ENCODE measurements around the gene UBXN1. TPM values are rescaled to one million over a fixed set of nuclear protein-coding genes. Genes with fewer than 3 reads are reported as not detected.
A peak's percentile ranks its signal among the peaks of the same experiment; 100 is the strongest.

The UBXN1 gene, protein sequence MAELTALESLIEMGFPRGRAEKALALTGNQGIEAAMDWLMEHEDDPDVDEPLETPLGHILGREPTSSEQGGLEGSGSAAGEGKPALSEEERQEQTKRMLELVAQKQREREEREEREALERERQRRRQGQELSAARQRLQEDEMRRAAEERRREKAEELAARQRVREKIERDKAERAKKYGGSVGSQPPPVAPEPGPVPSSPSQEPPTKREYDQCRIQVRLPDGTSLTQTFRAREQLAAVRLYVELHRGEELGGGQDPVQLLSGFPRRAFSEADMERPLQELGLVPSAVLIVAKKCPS
- polyA plus RNA-seq, result 100 to 1,000 TPM; 142 to 224 (median 161) TPM
- long read RNA-seq, donor 1, transcript UBXN1-216 (5 exons, 739 nt), result minor isoform, 31 of 196 reads
- long read RNA-seq, donor 1, transcript UBXN1-202 (9 exons, 1,153 nt), result major isoform, 109 of 196 reads
- long read RNA-seq, donor 1, transcript UBXN1-217 (10 exons, 943 nt), result minor isoform, 6 of 196 reads
- long read RNA-seq, donor 1, partial matches to known transcripts, result 42 of 196 reads
- long read RNA-seq, donor 1, other reads (novel, unspliced or antisense), result 0 of 196 reads
- long read RNA-seq, donor 2, transcript UBXN1-216 (5 exons, 739 nt), result minor isoform, 12 of 33 reads
- long read RNA-seq, donor 2, transcript UBXN1-202 (9 exons, 1,153 nt), result major isoform, 18 of 33 reads
- long read RNA-seq, donor 2, partial matches to known transcripts, result 0 of 33 reads
- long read RNA-seq, donor 2, other reads (novel, unspliced or antisense), result 0 of 33 reads
- long read RNA-seq, donor 3, transcript UBXN1-216 (5 exons, 739 nt), result minor isoform, 12 of 64 reads
- long read RNA-seq, donor 3, transcript UBXN1-202 (9 exons, 1,153 nt), result major isoform, 32 of 64 reads
- long read RNA-seq, donor 3, partial matches to known transcripts, result 18 of 64 reads
- long read RNA-seq, donor 3, other reads (novel, unspliced or antisense), result 0 of 64 reads
- long read RNA-seq, donor 4, partial matches to known transcripts, result 0 of 1 reads
- long read RNA-seq, donor 4, other reads (novel, unspliced or antisense), result 0 of 1 reads
- long read RNA-seq, donor 5, transcript UBXN1-216 (5 exons, 739 nt), result minor isoform, 5 of 37 reads
- long read RNA-seq, donor 5, transcript UBXN1-202 (9 exons, 1,153 nt), result major isoform, 10 of 37 reads
- long read RNA-seq, donor 5, partial matches to known transcripts, result 20 of 37 reads
- long read RNA-seq, donor 5, other reads (novel, unspliced or antisense), result 0 of 37 reads
- long read RNA-seq, donor 6, transcript UBXN1-216 (5 exons, 739 nt), result minor isoform, 15 of 76 reads
- long read RNA-seq, donor 6, transcript UBXN1-202 (9 exons, 1,153 nt), result major isoform, 50 of 76 reads
- long read RNA-seq, donor 6, partial matches to known transcripts, result 5 of 76 reads
- long read RNA-seq, donor 6, other reads (novel, unspliced or antisense), result 0 of 76 reads
- long read RNA-seq, donor 7, result 0 reads
- long read RNA-seq, donor 8, transcript UBXN1-202 (9 exons, 1,153 nt), result major isoform, 5 of 7 reads
- long read RNA-seq, donor 8, partial matches to known transcripts, result 0 of 7 reads
- long read RNA-seq, donor 8, other reads (novel, unspliced or antisense), result 0 of 7 reads
- long read RNA-seq, donor 9, transcript UBXN1-202 (9 exons, 1,153 nt), result major isoform, 12 of 21 reads
- long read RNA-seq, donor 9, partial matches to known transcripts, result 5 of 21 reads
- long read RNA-seq, donor 9, other reads (novel, unspliced or antisense), result 0 of 21 reads
- long read RNA-seq, donor 10, transcript UBXN1-216 (5 exons, 739 nt), result minor isoform, 10 of 80 reads
- long read RNA-seq, donor 10, transcript UBXN1-202 (9 exons, 1,153 nt), result major isoform, 44 of 80 reads
- long read RNA-seq, donor 10, transcript UBXN1-217 (10 exons, 943 nt), result minor isoform, 7 of 80 reads
- long read RNA-seq, donor 10, partial matches to known transcripts, result 17 of 80 reads
- long read RNA-seq, donor 10, other reads (novel, unspliced or antisense), result 0 of 80 reads

DNA sequence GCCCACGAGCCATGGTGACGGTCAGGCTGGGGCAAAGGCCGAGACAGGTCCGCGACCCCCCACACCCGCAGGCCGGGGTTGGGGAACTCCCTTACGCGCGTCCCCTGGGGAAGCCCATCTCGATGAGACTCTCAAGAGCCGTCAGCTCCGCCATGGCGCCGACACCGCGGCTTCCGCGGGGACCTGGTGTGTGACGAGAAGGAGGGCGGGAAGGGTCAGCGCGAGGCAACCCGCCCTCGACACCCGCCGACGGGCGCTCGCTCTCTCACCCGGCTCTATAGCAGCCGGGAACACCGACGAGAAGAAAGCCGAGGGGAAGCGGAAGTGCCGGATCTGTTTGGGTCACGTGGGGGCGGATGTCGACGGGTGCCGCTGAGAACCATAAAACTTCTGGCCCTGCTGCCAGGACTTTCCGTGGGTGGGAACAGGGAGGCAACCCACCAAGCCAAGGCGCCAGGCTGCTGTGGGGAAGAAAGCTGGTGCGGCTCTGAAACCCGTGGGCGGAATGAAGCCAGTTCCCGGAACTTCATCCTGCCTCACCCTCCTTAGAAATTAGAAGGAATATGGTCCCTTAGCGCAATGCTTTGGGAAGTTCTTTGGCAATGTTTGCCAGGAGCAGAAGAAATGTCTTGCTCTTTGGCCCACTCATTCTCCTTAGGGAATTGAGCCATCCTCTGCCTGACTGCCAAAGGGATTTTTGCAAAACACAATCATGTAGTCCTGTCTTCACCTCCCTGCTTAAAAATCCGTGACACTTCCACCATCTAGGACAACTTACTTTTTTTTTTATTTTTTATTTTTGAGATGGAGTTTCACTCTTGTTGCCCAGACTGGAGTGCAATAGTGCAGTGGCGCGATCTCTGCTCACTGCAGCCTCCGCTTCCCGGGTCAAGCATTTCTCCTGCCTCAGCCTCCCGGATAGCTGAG, at the start of gene UBXN1:
Gene UBXN1 (minus strand): TSS at position 304 of the 927 bp plus-strand sequence. CDS start 150 bp downstream, at position 154.
- no peaks in the 10 kb centered on the region for H3K27me3 ChIP-seq (ENCODE audit: control insufficient read depth in 3 of 3, insufficient read depth in 3 of 3, low read length in 3 of 3)
- 2 to 7% (median 3%) methylated on average over 50 to 55 of the region's 55 CpGs for WGBS, 3 donors
- H3K4me1 ChIP-seq (ENCODE audit: control insufficient read depth in 3 of 3, insufficient read depth in 2 of 3, low read depth in 1 of 3, low read length in 2 of 3), result peaks cover 2 to 10% (median 4%) of the 10 kb centered on the region in 3 donors
- FAIRE-seq (no peak), DNase-seq (peak; percentile 90 to 94)
- H3K4me3 ChIP-seq (ENCODE audit: low read depth in 1 of 3, low read length in 3 of 3), result peak within 1 kb of the TSS; percentile 85 to 97 (median 93)
- no peaks in the 10 kb centered on the region for H3K9me3 ChIP-seq (ENCODE audit: control insufficient read depth in 2 of 2, insufficient read depth in 1 of 2, low read depth in 1 of 2, low read length in 1 of 2)
- H3K27ac ChIP-seq (ENCODE audit: low read depth in 1 of 3, low read length in 2 of 3), result peak within 1 kb of the TSS; percentile 70 to 88 (median 77)
- peaks cover 2 to 24% (median 3%) of the 10 kb centered on the region in 3 donors for H3K36me3 ChIP-seq (ENCODE audit: control insufficient read depth in 3 of 3, insufficient read depth in 2 of 3, low read depth in 1 of 3, low read length in 3 of 3)

DNA sequence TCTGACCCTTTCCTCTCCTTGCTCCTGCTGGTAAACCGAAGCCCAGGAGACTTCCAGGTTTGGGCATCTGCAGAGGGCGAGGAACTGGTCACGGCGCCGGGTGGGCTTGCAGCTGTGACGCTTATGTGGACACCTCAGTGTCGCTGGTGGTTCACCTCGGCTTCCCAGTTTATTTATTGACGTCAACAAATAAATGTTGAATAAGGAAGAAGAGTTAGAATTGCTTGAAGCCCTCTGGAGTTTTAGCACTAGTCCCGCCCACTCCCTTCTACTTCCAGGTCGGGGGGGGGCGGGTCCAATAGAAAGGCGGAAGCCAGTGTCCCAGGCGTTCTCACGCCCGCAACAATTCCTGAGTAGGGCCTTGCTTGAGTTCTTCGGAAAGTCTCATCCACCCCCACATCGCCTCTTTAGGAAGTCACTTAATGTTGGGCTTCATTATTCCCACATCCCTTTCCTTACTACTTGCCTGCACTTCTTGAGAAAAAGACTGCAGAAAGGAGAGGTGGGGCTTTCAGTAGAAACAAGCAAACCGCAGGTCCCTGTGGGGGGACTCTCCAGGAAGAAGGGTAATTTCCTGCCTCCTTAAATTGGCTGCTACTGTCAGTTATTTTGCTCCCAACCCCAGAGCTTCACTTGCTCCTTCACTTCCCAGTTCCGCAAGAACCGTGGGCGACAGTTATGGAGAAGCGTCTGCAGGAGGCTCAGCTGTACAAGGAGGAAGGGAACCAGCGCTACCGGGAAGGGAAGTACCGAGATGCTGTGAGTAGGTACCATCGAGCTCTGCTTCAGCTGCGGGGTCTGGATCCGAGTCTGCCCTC, 49.5 kb upstream of the UBXN1 start, which contains the start of gene TTC9C:
Gene TTC9C (plus strand): TSS at position 316 of the 818 bp plus-strand sequence. CDS start 363 bp downstream, at position 679.
- Histone ChIP-seq H3K27me3 (ENCODE audit: control insufficient read depth in 3 of 3, insufficient read depth in 3 of 3, low read length in 3 of 3) (no peaks in the 10 kb centered on the region), H3K36me3 (ENCODE audit: control insufficient read depth in 3 of 3, insufficient read depth in 2 of 3, low read depth in 1 of 3, low read length in 3 of 3) (peaks cover 5 to 21% (median 6%) of the 10 kb centered on the region in 3 donors), H3K9me3 (ENCODE audit: control insufficient read depth in 2 of 2, insufficient read depth in 1 of 2, low read depth in 1 of 2, low read length in 1 of 2) (no peaks in the 10 kb centered on the region), H3K4me3 (ENCODE audit: low read depth in 1 of 3, low read length in 3 of 3) (peak within 1 kb of the TSS; percentile 81 to 83 (median 82)), H3K4me1 (ENCODE audit: control insufficient read depth in 3 of 3, insufficient read depth in 2 of 3, low read depth in 1 of 3, low read length in 2 of 3) (peaks cover 2 to 10% (median 2%) of the 10 kb centered on the region in 3 donors), H3K27ac (ENCODE audit: low read depth in 1 of 3, low read length in 2 of 3) (peak within 1 kb of the TSS; percentile 90 to 95 (median 95))
- DNase-seq (peak; percentile 92), FAIRE-seq (no peak)
- 0% methylated on average over 29 of the region's 29 CpGs for WGBS, 3 donors

DNA sequence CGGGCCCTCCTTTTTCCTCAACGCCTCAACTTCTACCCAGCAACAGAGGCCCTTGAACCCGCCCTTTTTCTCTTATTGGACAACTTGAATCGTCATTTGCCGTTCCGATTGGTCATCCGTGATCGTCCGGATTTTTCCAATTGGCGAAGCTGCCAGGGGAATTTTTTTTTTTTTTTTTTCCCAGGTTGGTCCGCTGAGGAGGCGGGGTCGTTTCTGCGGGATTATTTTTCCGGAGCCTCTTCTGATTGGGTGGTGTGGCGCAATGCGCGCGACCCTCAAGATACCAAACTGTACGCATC, 48.9 kb upstream of the UBXN1 start:
- no peaks in the 10 kb centered on the region for H3K27me3 ChIP-seq (ENCODE audit: control insufficient read depth in 3 of 3, insufficient read depth in 3 of 3, low read length in 3 of 3)
- WGBS, 3 donors, result 0 to 1% (median 1%) methylated on average over 20 of the region's 20 CpGs
- no peaks in the 10 kb centered on the region for H3K9me3 ChIP-seq (ENCODE audit: control insufficient read depth in 2 of 2, insufficient read depth in 1 of 2, low read depth in 1 of 2, low read length in 1 of 2)
- H3K27ac ChIP-seq (ENCODE audit: low read depth in 1 of 3, low read length in 2 of 3), result peak overlapping the region; percentile 90 to 95 (median 95)
- peak overlapping the region; percentile 79 to 82 (median 81) for H3K4me3 ChIP-seq (ENCODE audit: low read depth in 1 of 3, low read length in 3 of 3)
- peaks cover 2 to 10% (median 2%) of the 10 kb centered on the region in 3 donors for H3K4me1 ChIP-seq (ENCODE audit: control insufficient read depth in 3 of 3, insufficient read depth in 2 of 3, low read depth in 1 of 3, low read length in 2 of 3)
- FAIRE-seq (no peak), DNase-seq (peak; percentile 98 to 99)
- peaks cover 5 to 25% (median 8%) of the 10 kb centered on the region in 3 donors for H3K36me3 ChIP-seq (ENCODE audit: control insufficient read depth in 3 of 3, insufficient read depth in 2 of 3, low read depth in 1 of 3, low read length in 3 of 3)

DNA sequence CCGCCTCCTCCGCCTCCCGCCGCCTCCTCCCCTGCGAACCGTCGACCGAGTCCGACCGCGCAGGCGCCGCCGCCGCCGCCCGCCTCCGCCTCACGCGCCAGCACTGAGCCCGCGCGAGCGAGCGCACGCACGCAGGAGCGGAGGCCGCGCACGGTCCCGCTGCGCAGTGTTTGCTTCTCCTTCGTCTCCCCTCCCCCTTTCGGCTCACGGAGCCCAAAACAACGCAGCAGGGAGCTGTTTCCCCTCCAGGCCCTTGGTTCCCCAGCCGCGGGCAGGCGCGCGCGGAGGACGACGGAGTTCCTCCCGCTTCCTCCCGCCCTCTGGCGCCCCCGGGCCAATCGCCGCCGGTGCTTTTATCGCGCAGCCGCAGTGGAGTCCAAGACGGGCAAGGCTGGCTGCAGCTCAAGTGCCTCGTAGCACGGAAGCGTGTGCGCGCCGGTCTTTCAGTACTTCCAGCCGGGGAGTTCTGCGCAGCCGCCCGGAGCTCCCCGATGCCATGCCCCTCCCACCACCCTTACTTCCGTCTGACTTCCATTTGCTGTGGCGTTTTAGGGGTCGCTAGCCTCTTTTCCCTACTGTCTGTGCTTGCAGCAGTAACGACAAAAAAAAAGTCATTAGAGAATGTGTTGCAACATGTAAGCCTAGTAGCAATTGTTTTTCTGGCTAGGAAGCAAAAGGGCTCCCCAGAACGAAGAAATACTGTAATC, 48.4 kb upstream of the UBXN1 start, which contains the start of gene HNRNPUL2:
Gene HNRNPUL2 (minus strand): TSS at position 293 of the 707 bp plus-strand sequence. CDS start 301 bp downstream, outside the sequence.
- FAIRE-seq, result no peak
- H3K4me1 ChIP-seq (ENCODE audit: control insufficient read depth in 3 of 3, insufficient read depth in 2 of 3, low read depth in 1 of 3, low read length in 2 of 3), result peaks cover 2 to 10% (median 2%) of the 10 kb centered on the region in 3 donors
- no peaks in the 10 kb centered on the region for H3K27me3 ChIP-seq (ENCODE audit: control insufficient read depth in 3 of 3, insufficient read depth in 3 of 3, low read length in 3 of 3)
- peak within 1 kb of the TSS; percentile 81 to 83 (median 82) for H3K4me3 ChIP-seq (ENCODE audit: low read depth in 1 of 3, low read length in 3 of 3)
- no peaks in the 10 kb centered on the region for H3K9me3 ChIP-seq (ENCODE audit: control insufficient read depth in 2 of 2, insufficient read depth in 1 of 2, low read depth in 1 of 2, low read length in 1 of 2)
- DNase-seq, result peak; percentile 99 to 100
- peak within 1 kb of the TSS; percentile 90 to 95 (median 95) for H3K27ac ChIP-seq (ENCODE audit: low read depth in 1 of 3, low read length in 2 of 3)
- H3K36me3 ChIP-seq (ENCODE audit: control insufficient read depth in 3 of 3, insufficient read depth in 2 of 3, low read depth in 1 of 3, low read length in 3 of 3), result peaks cover 7 to 29% (median 13%) of the 10 kb centered on the region in 3 donors
- WGBS, 3 donors, result 0 to 1% (median 1%) methylated on average over 61 to 72 of the region's 72 CpGs

DNA sequence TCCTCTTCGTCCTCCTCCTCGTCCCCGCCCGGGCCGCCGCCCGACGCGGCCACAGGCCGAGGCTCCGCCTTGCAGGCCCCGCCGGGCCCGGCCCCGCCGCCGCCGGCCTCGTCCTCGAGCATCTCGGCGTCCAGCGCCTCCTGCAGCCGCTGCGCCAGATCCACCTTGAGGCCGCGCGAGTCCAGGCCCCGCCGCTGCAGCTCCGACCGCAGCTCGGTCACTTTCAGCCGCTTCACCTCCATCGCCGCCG, 48.0 kb upstream of the UBXN1 start:
- peak overlapping the region; percentile 90 to 95 (median 95) for H3K27ac ChIP-seq (ENCODE audit: low read depth in 1 of 3, low read length in 2 of 3)
- H3K27me3 ChIP-seq (ENCODE audit: control insufficient read depth in 3 of 3, insufficient read depth in 3 of 3, low read length in 3 of 3), result no peaks in the 10 kb centered on the region
- 1% methylated on average over 15 to 37 of the region's 37 CpGs; no CpG with 5 or more reads in 1 of the 3 donors for WGBS, 3 donors
- H3K9me3 ChIP-seq (ENCODE audit: control insufficient read depth in 2 of 2, insufficient read depth in 1 of 2, low read depth in 1 of 2, low read length in 1 of 2), result no peaks in the 10 kb centered on the region
- peak overlapping the region; percentile 81 to 83 (median 82) for H3K4me3 ChIP-seq (ENCODE audit: low read depth in 1 of 3, low read length in 3 of 3)
- H3K36me3 ChIP-seq (ENCODE audit: control insufficient read depth in 3 of 3, insufficient read depth in 2 of 3, low read depth in 1 of 3, low read length in 3 of 3), result peaks cover 11 to 32% (median 18%) of the 10 kb centered on the region in 3 donors
- no peak for DNase-seq
- peaks cover 2 to 10% (median 2%) of the 10 kb centered on the region in 3 donors for H3K4me1 ChIP-seq (ENCODE audit: control insufficient read depth in 3 of 3, insufficient read depth in 2 of 3, low read depth in 1 of 3, low read length in 2 of 3)
- FAIRE-seq, result no peak
